Measurements from ENCODE around the gene SEBOX. TPM values are rescaled to one million over a fixed set of nuclear protein-coding genes. Genes with fewer than 3 reads are reported as not detected.

The SEBOX gene
- not detected in 2 replicates for total RNA-seq

GRCh38 chr17:28364665-28365363, at the start of gene SEBOX:
TSS of gene SEBOX (minus strand) at chr17:28365199. CDS start at chr17:28365151, 48 bp downstream.

GRCh38 chr17:28405632-28406472, 40.9 kb upstream of the SEBOX start, which contains the start of gene SLC46A1:
TSS of gene SLC46A1 (minus strand) at chr17:28406212. CDS start at chr17:28406114, 98 bp downstream.

GRCh38 chr17:28371245-28372202, 6.5 kb upstream of the SEBOX start, which contains the start of gene SARM1:
TSS of gene SARM1 (plus strand) at chr17:28371694. CDS start at chr17:28372033, 339 bp downstream.

GRCh38 chr17:28370035-28370743, 5.2 kb upstream of the SEBOX start, which contains the start of gene VTN:
TSS of gene VTN (minus strand) at chr17:28370307. CDS start at chr17:28370203, 104 bp downstream.

GRCh38 chr17:28357061-28357900, 7.7 kb downstream of the SEBOX start, which contains the start of gene POLDIP2:
TSS of gene POLDIP2 (minus strand) at chr17:28357527. CDS start at chr17:28357448, 79 bp downstream.

GRCh38 chr17:28335201-28335958, 29.6 kb downstream of the SEBOX start, which contains the start of the genes IFT20 and TNFAIP1:
TSS of gene IFT20 (minus strand) at chr17:28335472. CDS start at chr17:28331985, 3,487 bp downstream.
TSS of gene TNFAIP1 (plus strand) at chr17:28335761. CDS start at chr17:28339522, 3,761 bp downstream.

GRCh38 chr17:28318759-28319597, 46.0 kb downstream of the SEBOX start, which contains the start of gene TMEM97:
TSS of gene TMEM97 (plus strand) at chr17:28319200. CDS start at chr17:28319240, 40 bp downstream.

Other genes with a start within 250 kb of the SEBOX start
- gene TMEM97, start 46.0 kb downstream of the SEBOX start, total RNA-seq: 9.1 and 22.5 TPM in 2 replicates
- 32.5 and 37.6 TPM in 2 replicates for gene IFT20, start 29.7 kb downstream of the SEBOX start, total RNA-seq
- 59.6 and 113 TPM in 2 replicates for gene TNFAIP1, start 29.4 kb downstream of the SEBOX start, total RNA-seq
- 56.6 and 57.5 TPM in 2 replicates for gene POLDIP2, start 7.7 kb downstream of the SEBOX start, total RNA-seq
- under 0.01 and 0.06 TPM in 2 replicates for gene VTN, start 5.1 kb upstream of the SEBOX start, total RNA-seq
- 1.1 and 10.5 TPM in 2 replicates for gene SARM1, start 6.5 kb upstream of the SEBOX start, total RNA-seq
- gene SLC46A1, start 41.0 kb upstream of the SEBOX start, total RNA-seq: 3.2 and 3.6 TPM in 2 replicates
- gene SLC13A2, start 108.4 kb upstream of the SEBOX start, total RNA-seq: not detected in 2 replicates
- gene FOXN1, start 141.1 kb upstream of the SEBOX start, total RNA-seq: not detected in 2 replicates
- gene UNC119, start 187.4 kb upstream of the SEBOX start, total RNA-seq: 14.4 and 28.1 TPM in 2 replicates
- gene PIGS, start 206.3 kb upstream of the SEBOX start, total RNA-seq: 31.7 and 72.4 TPM in 2 replicates
- 19.6 and 25.0 TPM in 2 replicates for gene ALDOC, start 211.7 kb upstream of the SEBOX start, total RNA-seq
- 24.1 and 30.4 TPM in 2 replicates for gene SPAG5, start 233.8 kb upstream of the SEBOX start, total RNA-seq
- gene RSKR, start 249.0 kb upstream of the SEBOX start, total RNA-seq: 3.7 and 9.4 TPM in 2 replicates